Measurements from ENCODE around the gene EPB42. TPM values are rescaled to one million over a fixed set of nuclear protein-coding genes. Genes with fewer than 3 reads are reported as not detected.

EPB42 gene
- total RNA-seq, 6 experiments from 2014 or later = 0.20 to 3.4 (median 0.64) TPM; not detected in 3

DNA sequence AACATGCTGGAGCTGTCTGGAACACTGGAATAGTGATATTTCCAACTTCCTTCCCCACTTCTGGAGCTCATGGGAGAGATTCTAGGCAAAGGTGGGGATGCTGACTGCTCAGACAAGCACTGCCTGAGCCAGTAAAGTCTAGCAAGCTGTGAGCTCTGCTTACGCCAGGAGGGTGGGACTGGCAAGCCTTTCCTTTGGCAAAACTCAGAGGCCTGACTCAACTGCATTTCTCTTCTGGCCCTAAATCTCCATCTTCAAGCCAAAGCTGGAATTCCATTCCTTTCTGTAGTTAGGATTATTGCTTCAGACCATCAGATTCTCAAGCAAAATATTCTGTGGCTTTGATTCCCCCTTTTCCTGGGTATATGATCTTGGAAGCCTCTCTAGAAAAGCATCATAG lies 20.3 kb upstream of the EPB42 start:
- WGBS (ENCODE audit: insufficient coverage, low coverage, low lambda C conversion rate, missing lambda C conversion rate) = 67% methylated on average over 1 of the region's 1 CpG
- TF ChIP-seq POLR2A (IDR thresholded peaks at IDR 0.05) = no peak
- TF ChIP-seq, protein P1, sequence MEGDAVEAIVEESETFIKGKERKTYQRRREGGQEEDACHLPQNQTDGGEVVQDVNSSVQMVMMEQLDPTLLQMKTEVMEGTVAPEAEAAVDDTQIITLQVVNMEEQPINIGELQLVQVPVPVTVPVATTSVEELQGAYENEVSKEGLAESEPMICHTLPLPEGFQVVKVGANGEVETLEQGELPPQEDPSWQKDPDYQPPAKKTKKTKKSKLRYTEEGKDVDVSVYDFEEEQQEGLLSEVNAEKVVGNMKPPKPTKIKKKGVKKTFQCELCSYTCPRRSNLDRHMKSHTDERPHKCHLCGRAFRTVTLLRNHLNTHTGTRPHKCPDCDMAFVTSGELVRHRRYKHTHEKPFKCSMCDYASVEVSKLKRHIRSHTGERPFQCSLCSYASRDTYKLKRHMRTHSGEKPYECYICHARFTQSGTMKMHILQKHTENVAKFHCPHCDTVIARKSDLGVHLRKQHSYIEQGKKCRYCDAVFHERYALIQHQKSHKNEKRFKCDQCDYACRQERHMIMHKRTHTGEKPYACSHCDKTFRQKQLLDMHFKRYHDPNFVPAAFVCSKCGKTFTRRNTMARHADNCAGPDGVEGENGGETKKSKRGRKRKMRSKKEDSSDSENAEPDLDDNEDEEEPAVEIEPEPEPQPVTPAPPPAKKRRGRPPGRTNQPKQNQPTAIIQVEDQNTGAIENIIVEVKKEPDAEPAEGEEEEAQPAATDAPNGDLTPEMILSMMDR (IDR thresholded peaks at IDR 0.05) = no peak
- H3K9me3 ChIP-seq = no peaks in the 10 kb centered on the region
- intact Hi-C loops (cut with DNase I) = no loop called here
- no peaks in the 10 kb centered on the region for H3K36me3 ChIP-seq
- no peak overlapping the region for H3K4me3 ChIP-seq
- no peaks in the 10 kb centered on the region for H3K27me3 ChIP-seq
- DNase-seq (peak in 1 of 3 donors; percentile 15), ATAC-seq (no peak)
- H3K4me1 ChIP-seq = no peaks in the 10 kb centered on the region
- no peak overlapping the region for H3K27ac ChIP-seq

DNA sequence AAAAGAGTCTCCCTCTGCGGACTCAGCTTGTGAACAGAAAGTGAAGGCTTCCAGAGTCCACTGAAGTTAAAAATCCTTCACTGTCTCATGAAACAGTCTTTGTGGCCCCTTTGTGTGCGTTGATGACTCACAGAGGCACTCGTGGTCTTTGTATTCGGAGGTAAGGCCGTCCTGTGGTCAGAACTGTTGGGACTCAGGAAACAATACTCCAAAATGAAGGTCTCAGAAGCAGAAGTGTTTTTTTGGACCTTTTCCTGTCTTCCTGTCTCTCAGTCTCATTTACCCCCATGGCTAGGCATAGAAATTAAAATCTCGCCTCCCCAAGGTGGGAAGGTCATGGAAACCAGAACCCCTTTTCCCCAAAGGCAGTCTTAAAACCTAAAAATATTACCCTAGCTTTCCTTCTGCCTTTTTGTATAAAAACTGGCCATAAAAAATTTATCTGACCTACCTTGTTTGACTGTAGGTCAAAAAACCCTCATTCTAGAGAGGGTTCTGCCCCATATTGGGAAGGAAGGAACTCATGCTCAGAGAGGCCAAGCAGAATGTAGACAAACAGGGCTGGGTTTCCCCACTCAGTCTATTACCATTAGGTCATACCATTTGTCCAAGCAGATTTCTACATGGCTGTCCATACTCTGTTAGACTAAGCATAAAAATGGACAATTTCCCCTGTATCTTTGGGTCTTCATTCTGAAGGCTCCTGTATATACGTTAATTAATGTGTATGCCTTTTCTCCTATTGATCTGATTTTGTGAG lies 19.1 kb upstream of the EPB42 start:
- DNase-seq = peak in 1 of 3 donors; percentile 13
- TF ChIP-seq, protein P1 (IDR thresholded peaks at IDR 0.05) = no peak
- TF ChIP-seq POLR2A (IDR thresholded peaks at IDR 0.05) = no peak
- Histone ChIP-seq H3K36me3 (no peaks in the 10 kb centered on the region), H3K4me3 (no peak overlapping the region), H3K27me3 (no peaks in the 10 kb centered on the region), H3K27ac (no peak overlapping the region), H3K4me1 (no peaks in the 10 kb centered on the region), H3K9me3 (no peaks in the 10 kb centered on the region)
- ATAC-seq = no peak
- intact Hi-C loops (cut with DNase I) = loop anchor here in 1 of 2 donors (10.0 kb wide), 1 partner anchor 45 kb away; no protein-coding TSS in a partner anchor
- 59% methylated on average over 3 of the region's 7 CpGs for whole genome bisulfite sequencing (ENCODE audit: insufficient coverage, low coverage, low lambda C conversion rate, missing lambda C conversion rate)

DNA sequence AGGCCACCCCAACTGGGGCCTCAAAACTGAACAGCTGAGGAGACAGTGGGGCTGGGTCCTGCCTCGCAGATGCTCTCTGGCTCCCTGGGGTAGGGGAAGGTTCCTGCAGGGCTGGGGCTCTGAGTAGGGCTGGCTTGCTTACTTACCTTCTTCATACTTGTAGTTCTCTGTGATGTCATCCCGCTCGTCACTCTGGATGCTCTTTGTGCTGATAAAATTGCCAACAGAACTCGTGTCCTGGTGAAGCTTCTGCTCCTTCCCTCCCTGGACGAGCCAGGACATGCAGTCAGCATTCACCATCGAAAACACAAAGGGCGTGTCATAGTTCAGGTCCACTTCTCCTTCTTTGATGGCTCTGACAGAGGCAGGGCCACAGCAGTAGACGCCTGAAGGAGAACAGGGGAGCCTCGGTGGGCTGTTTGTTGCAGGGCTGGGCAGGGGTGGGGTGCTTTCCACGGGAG lies 17.9 kb upstream of the EPB42 start:
- DNase-seq (peak in 1 of 3 donors; percentile 32), ATAC-seq (no peak)

DNA sequence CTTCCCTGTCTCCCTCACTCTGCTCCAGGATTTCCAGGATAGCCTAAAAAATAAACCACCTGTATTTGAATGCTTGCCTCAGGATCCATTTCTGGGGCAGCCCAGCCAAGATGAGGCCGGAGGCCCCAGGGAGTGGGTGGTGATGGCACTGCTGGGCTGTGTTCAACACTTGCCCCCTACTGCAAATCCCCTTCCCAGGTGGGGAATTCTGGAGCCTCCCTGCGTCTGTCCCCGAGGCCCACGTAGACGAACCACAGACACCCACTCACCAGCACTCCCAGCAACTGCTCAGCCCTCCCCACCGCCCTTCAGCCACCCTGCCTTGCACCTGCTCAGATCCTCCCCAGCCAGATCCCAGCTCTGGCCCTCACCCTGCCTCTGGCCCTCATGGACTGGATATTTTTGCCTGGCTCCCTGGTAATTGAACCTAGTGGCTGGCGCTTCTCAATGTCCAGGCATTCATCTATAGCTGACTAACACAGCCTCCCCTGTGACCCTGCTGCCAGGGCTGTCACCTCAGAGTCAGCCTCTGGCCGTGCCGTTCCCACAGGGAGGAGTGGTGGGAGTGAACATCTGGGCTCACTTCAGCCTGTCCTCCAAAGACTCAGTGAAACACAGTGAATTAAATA lies 17.1 kb upstream of the EPB42 start:
- DNase-seq (peak in 1 of 3 donors; percentile 23), ATAC-seq (no peak)
- TF ChIP-seq, protein P1 (IDR thresholded peaks at IDR 0.05) = no peak
- TF ChIP-seq POLR2A (IDR thresholded peaks at IDR 0.05) = no peak
- H3K9me3 ChIP-seq = no peaks in the 10 kb centered on the region
- intact Hi-C loops (cut with DNase I) = loop anchor here in 1 of 2 donors (10.0 kb wide), 1 partner anchor 47 kb away; no protein-coding TSS in a partner anchor
- no peaks in the 10 kb centered on the region for H3K4me1 ChIP-seq
- H3K27ac ChIP-seq = no peak overlapping the region
- 86% methylated on average over 5 of the region's 9 CpGs for WGBS (ENCODE audit: insufficient coverage, low coverage, low lambda C conversion rate, missing lambda C conversion rate)
- H3K4me3 ChIP-seq = no peak overlapping the region
- H3K27me3 ChIP-seq = no peaks in the 10 kb centered on the region
- H3K36me3 ChIP-seq = no peaks in the 10 kb centered on the region

More for the DNA sequence above, 17.9 kb upstream of the EPB42 start:
- no peaks in the 10 kb centered on the region for H3K4me1 ChIP-seq
- intact Hi-C loops (cut with DNase I) = loop anchor here in 1 of 2 donors (10.0 kb wide), 1 partner anchor 46 kb away; no protein-coding TSS in a partner anchor
- no peak for TF ChIP-seq POLR2A (IDR thresholded peaks at IDR 0.05)
- TF ChIP-seq, protein P1 (IDR thresholded peaks at IDR 0.05) = no peak
- H3K36me3 ChIP-seq = no peaks in the 10 kb centered on the region
- WGBS (ENCODE audit: insufficient coverage, low coverage, low lambda C conversion rate, missing lambda C conversion rate) = 49% methylated on average over 5 of the region's 10 CpGs
- no peaks in the 10 kb centered on the region for H3K9me3 ChIP-seq
- no peaks in the 10 kb centered on the region for H3K27me3 ChIP-seq
- H3K27ac ChIP-seq = no peak overlapping the region
- H3K4me3 ChIP-seq = no peak overlapping the region

All from right lobe of liver (tissue), 6 donors.